Measurements from ENCODE around the gene MAIP1.

DNA sequence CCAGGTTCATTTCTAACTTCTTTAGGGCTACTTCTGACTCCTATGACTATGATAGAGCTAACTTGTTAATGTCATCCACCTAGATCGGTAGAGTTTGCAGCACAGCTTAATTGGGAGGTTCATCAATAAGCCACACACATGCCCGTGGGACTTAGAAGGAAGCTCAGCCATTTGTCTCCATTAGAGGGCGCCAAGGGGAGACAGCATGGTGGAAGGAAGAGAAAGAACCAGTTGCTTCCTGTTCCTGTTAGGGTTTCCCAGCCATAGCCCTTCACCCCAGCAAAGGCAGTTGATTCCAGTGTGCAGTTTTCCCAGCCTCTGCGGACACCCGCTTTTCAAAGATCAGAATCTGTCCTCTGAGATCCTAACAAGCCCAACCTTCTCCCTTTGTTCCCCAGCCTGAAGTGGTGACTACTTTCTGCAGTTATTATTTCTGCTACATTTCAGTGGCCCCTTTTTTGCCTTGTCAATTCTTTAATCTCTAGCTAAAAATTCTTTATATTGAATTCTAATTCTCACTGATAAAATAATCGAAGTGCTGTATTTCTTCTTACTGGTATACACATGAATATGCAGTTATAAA is 30.3 kb downstream of the MAIP1 start:
- TF ChIP-seq NFXL1 (CRISPR knock-in tag; IDR thresholded peaks at IDR 0.05) (no peak), NFYB (IDR thresholded peaks at IDR 0.05; ENCODE audit: extremely low read depth, insufficient read length) (no peak), SP2 (IDR thresholded peaks at IDR 0.05; ENCODE audit: extremely low read depth, low read depth, low read length, poor library complexity, severe bottlenecking) (no peak), POLR2H (tag; IDR thresholded peaks at IDR 0.05; ENCODE audit: low read depth) (no peak), DACH1 (IDR thresholded peaks at IDR 0.05; ENCODE audit: partially characterized antibody) (no peak), EP300 (IDR thresholded peaks at IDR 0.05; ENCODE audit: low read length) (no peak), SMC3 (conservative IDR thresholded peaks at IDR 0.05; ENCODE audit: insufficient read depth, low read depth, low read length) (peak; percentile 49; the same call in 1 of the 2 replicates), POLR2A (conservative IDR thresholded peaks at IDR 0.05) (no peak), ZNF175 (CRISPR knock-in tag; IDR thresholded peaks at IDR 0.05; ENCODE audit: low read depth) (no peak)
- TF ChIP-seq, protein P1, sequence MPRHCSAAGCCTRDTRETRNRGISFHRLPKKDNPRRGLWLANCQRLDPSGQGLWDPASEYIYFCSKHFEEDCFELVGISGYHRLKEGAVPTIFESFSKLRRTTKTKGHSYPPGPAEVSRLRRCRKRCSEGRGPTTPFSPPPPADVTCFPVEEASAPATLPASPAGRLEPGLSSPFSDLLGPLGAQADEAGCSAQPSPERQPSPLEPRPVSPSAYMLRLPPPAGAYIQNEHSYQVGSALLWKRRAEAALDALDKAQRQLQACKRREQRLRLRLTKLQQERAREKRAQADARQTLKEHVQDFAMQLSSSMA (CRISPR knock-in tag; IDR thresholded peaks at IDR 0.05) = no peak
- TF ChIP-seq, protein P2, sequence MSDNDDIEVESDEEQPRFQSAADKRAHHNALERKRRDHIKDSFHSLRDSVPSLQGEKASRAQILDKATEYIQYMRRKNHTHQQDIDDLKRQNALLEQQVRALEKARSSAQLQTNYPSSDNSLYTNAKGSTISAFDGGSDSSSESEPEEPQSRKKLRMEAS (CRISPR knock-in tag; IDR thresholded peaks at IDR 0.05) = no peak
- TF ChIP-seq, protein P3, sequence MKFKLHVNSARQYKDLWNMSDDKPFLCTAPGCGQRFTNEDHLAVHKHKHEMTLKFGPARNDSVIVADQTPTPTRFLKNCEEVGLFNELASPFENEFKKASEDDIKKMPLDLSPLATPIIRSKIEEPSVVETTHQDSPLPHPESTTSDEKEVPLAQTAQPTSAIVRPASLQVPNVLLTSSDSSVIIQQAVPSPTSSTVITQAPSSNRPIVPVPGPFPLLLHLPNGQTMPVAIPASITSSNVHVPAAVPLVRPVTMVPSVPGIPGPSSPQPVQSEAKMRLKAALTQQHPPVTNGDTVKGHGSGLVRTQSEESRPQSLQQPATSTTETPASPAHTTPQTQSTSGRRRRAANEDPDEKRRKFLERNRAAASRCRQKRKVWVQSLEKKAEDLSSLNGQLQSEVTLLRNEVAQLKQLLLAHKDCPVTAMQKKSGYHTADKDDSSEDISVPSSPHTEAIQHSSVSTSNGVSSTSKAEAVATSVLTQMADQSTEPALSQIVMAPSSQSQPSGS (CRISPR knock-in tag; IDR thresholded peaks at IDR 0.05) = no peak
- TF ChIP-seq, protein P4, sequence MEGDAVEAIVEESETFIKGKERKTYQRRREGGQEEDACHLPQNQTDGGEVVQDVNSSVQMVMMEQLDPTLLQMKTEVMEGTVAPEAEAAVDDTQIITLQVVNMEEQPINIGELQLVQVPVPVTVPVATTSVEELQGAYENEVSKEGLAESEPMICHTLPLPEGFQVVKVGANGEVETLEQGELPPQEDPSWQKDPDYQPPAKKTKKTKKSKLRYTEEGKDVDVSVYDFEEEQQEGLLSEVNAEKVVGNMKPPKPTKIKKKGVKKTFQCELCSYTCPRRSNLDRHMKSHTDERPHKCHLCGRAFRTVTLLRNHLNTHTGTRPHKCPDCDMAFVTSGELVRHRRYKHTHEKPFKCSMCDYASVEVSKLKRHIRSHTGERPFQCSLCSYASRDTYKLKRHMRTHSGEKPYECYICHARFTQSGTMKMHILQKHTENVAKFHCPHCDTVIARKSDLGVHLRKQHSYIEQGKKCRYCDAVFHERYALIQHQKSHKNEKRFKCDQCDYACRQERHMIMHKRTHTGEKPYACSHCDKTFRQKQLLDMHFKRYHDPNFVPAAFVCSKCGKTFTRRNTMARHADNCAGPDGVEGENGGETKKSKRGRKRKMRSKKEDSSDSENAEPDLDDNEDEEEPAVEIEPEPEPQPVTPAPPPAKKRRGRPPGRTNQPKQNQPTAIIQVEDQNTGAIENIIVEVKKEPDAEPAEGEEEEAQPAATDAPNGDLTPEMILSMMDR (IDR thresholded peaks at IDR 0.05 in 2 of 3, conservative IDR thresholded peaks at IDR 0.05 in 1 of 3; ENCODE audit: insufficient read depth in 2 of 3, low read depth in 1 of 3, low read length in 3 of 3) = peak; percentile 64 to 74 (median 64)

All from K562 (cell line).